ENCODE measurements around the gene SPOCK1.

Gene SPOCK1

DNA sequence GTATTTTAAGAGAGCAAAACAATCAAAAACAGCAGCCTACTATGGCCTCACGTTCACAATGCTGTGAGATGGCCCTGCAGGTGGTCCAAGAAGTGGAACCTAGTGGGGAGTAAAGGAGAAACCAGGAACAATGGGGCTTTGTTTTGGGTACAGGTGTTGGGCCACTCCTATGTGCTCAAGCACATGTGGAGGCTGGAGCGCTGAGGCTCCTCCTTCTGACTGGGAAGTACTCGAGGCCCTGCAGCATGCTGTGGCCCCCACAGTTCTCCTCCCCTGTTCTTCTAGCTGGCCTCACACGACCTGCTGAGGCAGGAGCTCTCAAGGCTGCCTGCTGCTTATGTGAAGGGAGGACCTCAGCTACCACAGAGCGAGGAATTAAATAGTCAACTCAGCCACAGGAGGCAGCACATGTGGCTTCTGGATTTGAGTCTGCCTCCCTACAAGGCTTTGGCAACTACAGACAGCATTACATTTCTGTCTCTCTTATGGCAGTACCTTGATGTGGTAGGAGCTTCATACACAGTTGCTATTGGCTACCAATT is 482.3 kb downstream of the SPOCK1 start:
- H3K4me1 ChIP-seq = no peaks in the 10 kb centered on the region
- H3K9me3 ChIP-seq = no peaks in the 10 kb centered on the region
- H3K4me3 ChIP-seq (ENCODE audit: low read depth, low read length) = no peak overlapping the region
- DNase-seq = no peak
- TF ChIP-seq CTCF (IDR thresholded peaks at IDR 0.05; ENCODE audit: low read depth, low read length) = no peak
- no peaks in the 10 kb centered on the region for H3K27me3 ChIP-seq
- no peaks in the 10 kb centered on the region for H3K36me3 ChIP-seq

- no peak for DNase-seq
- no peaks in the 10 kb centered on the region for H3K27me3 ChIP-seq
- H3K9me3 ChIP-seq = no peaks in the 10 kb centered on the region
- no peaks in the 10 kb centered on the region for H3K4me1 ChIP-seq
- H3K36me3 ChIP-seq = no peaks in the 10 kb centered on the region
- H3K4me3 ChIP-seq (ENCODE audit: low read depth, low read length) = no peak overlapping the region
- TF ChIP-seq CTCF (IDR thresholded peaks at IDR 0.05; ENCODE audit: low read depth, low read length) = no peak
Measured at GRCh38 chr5:137015540-137016116, 483.5 kb downstream of the SPOCK1 start.

GRCh38 chr5:137014731-137015130 is 484.4 kb downstream of the SPOCK1 start:
- no peaks in the 10 kb centered on the region for H3K27me3 ChIP-seq
- H3K36me3 ChIP-seq = no peaks in the 10 kb centered on the region
- no peaks in the 10 kb centered on the region for H3K9me3 ChIP-seq
- no peak overlapping the region for H3K4me3 ChIP-seq (ENCODE audit: low read depth, low read length)
- no peaks in the 10 kb centered on the region for H3K4me1 ChIP-seq
- no peak for DNase-seq
- TF ChIP-seq CTCF (IDR thresholded peaks at IDR 0.05; ENCODE audit: low read depth, low read length) = no peak

GRCh38 chr5:137010226-137010625 is 488.9 kb downstream of the SPOCK1 start:
- Histone ChIP-seq H3K4me1 (no peaks in the 10 kb centered on the region), H3K9me3 (no peaks in the 10 kb centered on the region), H3K27me3 (no peaks in the 10 kb centered on the region), H3K36me3 (no peaks in the 10 kb centered on the region), H3K4me3 (ENCODE audit: low read depth, low read length) (no peak overlapping the region)
- TF ChIP-seq CTCF (IDR thresholded peaks at IDR 0.05; ENCODE audit: low read depth, low read length) = no peak
- no peak for DNase-seq

DNA sequence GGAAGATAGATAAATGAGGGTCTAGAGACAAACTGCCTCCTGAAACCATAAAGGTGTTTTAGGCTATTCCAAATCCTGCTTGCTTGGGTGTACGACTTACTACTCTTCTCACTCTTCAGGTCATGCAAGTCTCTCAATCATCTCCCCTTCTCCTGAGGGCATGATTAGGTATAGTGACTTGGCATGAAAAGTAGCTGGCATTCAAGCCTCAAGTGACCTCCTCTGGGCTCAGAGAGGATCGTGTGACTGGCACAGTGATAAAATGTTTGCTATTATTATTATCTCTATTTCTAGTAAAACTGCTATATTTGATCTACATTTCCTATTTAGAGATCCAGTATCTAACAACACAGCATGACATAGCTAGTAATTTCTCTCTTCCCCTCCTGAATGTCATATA is 494.8 kb downstream of the SPOCK1 start:
- no peaks in the 10 kb centered on the region for H3K9me3 ChIP-seq
- no peak for DNase-seq
- no peaks in the 10 kb centered on the region for H3K36me3 ChIP-seq
- H3K4me1 ChIP-seq = no peaks in the 10 kb centered on the region
- no peaks in the 10 kb centered on the region for H3K27me3 ChIP-seq
- no peak for TF ChIP-seq CTCF (IDR thresholded peaks at IDR 0.05; ENCODE audit: low read depth, low read length)
- no peak overlapping the region for H3K4me3 ChIP-seq (ENCODE audit: low read depth, low read length)

- TF ChIP-seq CTCF (IDR thresholded peaks at IDR 0.05; ENCODE audit: low read depth, low read length) = no peak
- no peaks in the 10 kb centered on the region for H3K27me3 ChIP-seq
- no peaks in the 10 kb centered on the region for H3K9me3 ChIP-seq
- DNase-seq = no peak
- H3K4me3 ChIP-seq (ENCODE audit: low read depth, low read length) = no peak overlapping the region
- no peaks in the 10 kb centered on the region for H3K36me3 ChIP-seq
- H3K4me1 ChIP-seq = no peaks in the 10 kb centered on the region
Measured at GRCh38 chr5:137001026-137001569, 498.0 kb downstream of the SPOCK1 start.

Measured in BE2C (cell line).